ENCODE measurements around the gene OR2AT4.
"Not testable (repeated sequence)": the region's sequence is repeated elsewhere in the genome, so short reads cannot be mapped to it uniquely, and the experiment has no call there.

OR2AT4 gene

GRCh38 chr11:75063741-75064314, 32.8 kb downstream of the OR2AT4 start:
- DNase-seq: no peak

- no peak for DNase-seq
Measured at GRCh38 chr11:75059299-75059698, 37.4 kb downstream of the OR2AT4 start.

GRCh38 chr11:75056814-75057213, 39.9 kb downstream of the OR2AT4 start:
- DNase-seq: no peak

- DNase-seq: no peak
Measured at GRCh38 chr11:75055511-75055910, 41.2 kb downstream of the OR2AT4 start.

GRCh38 chr11:75052457-75052856, 44.2 kb downstream of the OR2AT4 start:
- DNase-seq: no peak

- no peak for DNase-seq
Measured at GRCh38 chr11:75051043-75051442, 45.6 kb downstream of the OR2AT4 start.

DNA sequence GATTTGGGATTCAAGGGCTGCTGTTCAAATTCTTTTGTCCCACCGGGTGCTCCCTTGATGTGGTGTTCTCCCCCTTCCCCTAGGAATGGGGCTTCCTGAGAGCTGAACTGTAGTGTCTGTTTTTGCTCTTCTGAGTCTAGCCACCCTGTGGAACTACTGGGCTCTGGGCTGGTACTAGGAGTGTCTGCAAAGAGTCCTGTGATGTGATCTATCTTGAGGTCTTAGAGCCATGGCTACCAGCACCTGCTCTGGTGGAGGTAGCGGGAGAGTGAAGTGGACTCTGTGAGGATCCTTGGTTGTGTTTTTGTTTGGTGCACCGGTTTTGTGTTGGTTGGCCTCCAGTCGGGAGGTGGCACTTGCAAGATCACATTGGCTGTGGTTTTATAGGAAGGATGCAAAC, 46.2 kb downstream of the OR2AT4 start:
- DNase-seq: no peak

GRCh38 chr11:75049501-75050266, 47.0 kb downstream of the OR2AT4 start:
- not testable (repeated sequence) for DNase-seq

- no peak for DNase-seq
Measured at GRCh38 chr11:75047191-75047590, 49.5 kb downstream of the OR2AT4 start.

DNA sequence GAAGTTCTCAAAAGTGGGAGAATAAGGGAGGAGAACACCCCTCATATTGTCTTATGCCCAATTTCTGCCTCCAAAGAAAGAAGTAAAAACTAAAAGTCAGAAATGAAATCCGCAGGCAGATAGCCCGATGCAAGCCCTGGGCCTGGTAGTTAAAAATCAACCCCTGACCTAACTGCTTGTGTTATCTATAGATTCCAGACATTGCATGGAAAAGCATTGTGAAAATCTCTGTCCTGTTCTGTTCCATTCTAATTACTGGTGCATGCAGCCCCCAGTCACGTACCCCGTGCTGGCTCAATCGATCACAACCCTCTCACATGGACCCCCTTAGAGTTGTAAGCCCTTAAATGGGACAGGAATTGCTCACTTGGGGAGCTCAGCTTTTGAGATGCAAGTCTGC, 50.0 kb downstream of the OR2AT4 start:
- DNase-seq: not testable (repeated sequence)

GRCh38 chr11:75044381-75045170, 52.1 kb downstream of the OR2AT4 start:
- DNase-seq: not testable (repeated sequence)

DNA sequence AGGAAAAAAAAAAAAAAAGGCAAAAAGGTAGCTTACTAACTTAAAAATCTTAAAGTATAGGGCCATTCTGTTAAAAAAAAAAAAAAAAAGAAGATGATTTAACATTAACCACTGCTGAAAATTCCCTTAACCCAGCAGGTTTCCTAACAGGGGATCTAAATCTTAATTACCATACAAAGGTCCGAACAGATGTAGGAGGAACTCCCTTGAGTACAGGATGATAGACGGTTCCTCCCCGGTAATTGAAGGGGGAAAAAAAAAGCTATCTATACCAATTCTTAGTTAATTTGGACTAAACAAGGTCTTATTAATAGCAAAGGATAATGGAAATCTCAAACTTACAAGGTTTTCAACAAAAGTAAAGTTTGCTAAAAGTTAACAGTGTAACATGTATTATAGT, 54.9 kb downstream of the OR2AT4 start:
- not testable (repeated sequence) for DNase-seq

DNA sequence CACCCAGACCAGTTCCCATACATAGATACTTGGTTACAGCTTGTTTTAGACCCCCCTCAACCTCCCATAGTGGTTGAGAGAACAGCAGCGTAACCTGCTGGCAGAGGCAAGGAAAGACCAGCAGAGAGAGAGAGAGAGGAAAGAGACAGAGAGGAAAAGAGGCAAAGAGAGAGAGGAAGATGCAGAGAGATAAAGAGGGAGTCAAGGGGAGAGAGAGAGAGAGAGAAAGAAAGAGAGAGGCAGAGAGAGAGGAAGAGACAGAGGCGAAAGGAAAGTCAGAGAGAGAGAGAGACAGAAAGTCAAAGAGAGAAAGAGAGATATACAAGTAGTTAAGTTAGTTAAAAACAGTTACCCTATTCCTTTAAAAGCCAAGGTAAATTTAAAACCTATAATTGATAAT, 55.4 kb downstream of the OR2AT4 start:
- DNase-seq: no peak

GRCh38 chr11:75040167-75040770, 56.4 kb downstream of the OR2AT4 start:
- DNase-seq: no peak

DNA sequence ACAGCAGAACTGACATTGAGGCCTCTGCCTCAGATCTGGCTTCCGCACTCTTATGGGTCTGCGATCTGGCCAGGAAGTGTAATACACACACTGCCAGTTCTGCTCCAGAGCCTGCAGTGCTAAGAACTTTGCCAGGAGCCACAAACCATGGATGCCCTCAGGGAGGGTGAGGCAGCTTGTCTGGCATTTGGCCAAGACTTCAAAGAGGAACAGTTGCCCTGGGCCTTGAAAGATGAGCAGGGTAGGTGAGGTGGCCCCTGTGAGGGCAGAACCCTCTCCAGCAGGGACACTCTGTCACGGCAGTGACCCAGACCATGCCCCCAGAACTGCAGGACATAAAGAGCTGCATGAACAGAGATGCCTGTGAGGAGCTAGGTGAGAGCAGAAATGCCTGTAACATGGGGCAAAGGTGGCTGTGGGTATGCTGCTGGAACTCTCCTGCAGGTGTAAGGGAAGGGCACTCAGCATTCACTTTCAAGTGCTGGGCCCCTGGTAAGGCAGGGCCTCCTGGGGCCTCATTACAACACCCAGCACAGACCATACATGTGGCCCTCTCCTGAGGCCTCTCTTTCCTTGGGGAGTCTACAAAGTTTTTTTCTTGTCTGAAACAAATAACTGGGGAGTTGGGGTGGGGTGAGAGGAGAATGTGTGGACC, 60.6 kb downstream of the OR2AT4 start:
- DNase-seq: no peak

DNA sequence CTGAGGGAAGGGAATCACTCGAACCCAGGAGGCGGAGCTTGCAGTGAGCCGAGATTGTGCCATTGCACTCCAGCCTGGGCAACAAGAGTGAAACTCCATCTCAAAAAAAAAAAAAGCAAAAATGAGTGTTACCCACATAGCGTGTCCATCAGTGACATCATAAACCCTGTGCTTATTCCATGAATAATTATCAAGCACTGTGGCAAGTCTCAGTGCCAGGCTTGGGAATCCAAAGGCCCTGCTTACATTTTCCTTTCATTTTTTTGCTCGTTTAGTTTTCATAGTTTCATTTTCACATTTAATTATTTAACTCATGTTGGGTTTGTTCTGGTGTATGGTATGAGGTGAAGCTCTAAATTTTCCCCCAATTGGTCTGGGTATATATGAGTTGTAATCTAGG, 61.4 kb downstream of the OR2AT4 start:
- no peak for DNase-seq

- no peak for DNase-seq
Measured at GRCh38 chr11:75033916-75034315, 62.8 kb downstream of the OR2AT4 start.

DNA sequence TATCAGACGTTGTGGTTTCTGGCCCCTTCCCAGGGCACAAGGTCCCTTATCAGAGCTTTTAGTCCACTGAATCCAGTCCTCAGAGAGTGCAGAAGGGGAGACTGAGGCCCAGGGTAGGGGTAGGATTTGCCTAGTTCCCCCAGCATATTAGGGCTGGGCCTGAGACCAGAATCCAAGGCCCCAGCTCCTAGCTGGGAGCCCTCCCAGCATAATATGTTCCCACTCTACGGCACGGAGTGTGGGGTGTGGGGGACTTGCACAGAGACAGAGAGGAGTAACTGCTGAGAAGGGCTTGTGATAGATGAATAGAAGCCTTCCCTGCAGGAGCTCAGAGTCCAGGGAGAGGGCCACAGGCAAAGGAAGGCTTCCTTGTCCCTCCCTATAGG, 64.1 kb downstream of the OR2AT4 start:
- no peak for DNase-seq

DNA sequence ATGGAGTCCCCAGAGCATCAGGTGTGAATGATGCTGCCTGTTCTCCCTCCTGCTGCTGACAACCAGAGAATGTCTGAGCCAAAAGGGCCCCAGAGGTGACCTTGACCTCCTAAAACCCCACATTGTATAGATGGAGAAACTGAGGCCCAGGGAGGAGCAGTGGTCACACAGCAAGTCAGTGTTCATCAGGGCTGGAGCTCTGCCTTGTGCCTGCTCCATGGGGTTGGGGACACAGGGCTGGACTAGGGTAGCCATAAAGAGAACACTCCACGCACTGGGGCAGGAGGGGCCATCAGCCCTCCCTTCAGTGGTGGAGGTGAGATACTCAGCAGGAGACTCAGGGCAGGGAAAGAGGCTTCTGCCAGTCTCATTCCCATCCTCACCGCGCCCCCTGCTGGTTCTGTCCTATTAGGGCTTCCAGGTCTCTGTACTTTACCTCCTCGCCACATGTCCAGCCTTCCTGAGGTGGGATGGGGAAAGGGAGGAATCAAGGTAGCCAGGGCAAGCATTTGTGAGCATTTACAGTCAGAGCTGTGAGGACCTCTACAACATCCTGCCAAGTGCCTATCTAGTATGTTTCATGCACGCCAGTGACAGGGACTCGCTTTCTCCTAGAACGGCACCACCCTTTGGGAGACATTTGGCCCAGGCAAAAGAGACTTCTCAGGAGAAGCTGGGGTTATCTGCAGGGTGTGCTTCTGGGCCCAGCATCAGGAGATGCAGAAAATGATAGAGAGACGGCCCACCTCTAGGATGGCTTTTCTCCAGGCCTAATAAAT, 64.7 kb downstream of the OR2AT4 start:
- peak; percentile 69 for DNase-seq

All from stimulated activated CD4-positive, alpha-beta T cell treated with anti-CD3 and anti-CD28 coated beads, Interleukin-12 subunit alpha, Interleukin-12 subunit beta, amount 100 ng/mL, for 4 hours (primary cell).